MM.1S (cell line): ENCODE measurements around the gene SC5D.

Experiments used
- DNase-seq: peaks from one replicate; pipeline ENCODE4 v3.0.0-alpha.2; 2015
- H2AFZ ChIP-seq: fragments of 300-600 bp; sonication (generic); 2 replicates; pipeline ENCODE4 v1.6.0; 2016; ENCODE audit warnings: antibody characterized with exemption, low read length
- H3F3A ChIP-seq: fragments of 300-600 bp; sonication (generic); 2 replicates; pipeline ENCODE4 v1.6.1; 2016; ENCODE audit warnings: mild to moderate bottlenecking, antibody characterized with exemption, low read length, moderate library complexity, mixed read lengths; ENCODE audit not compliant: insufficient read depth
- H3K27ac ChIP-seq: fragments of 300-600 bp; sonication (generic); 2 replicates; pipeline ENCODE4 v1.5.1; 2016; ENCODE audit warnings: mild to moderate bottlenecking, low read length
- H3K27me3 ChIP-seq: fragments of 300-600 bp; sonication (generic); replicated peaks from 2 replicates; pipeline ENCODE4 v1.6.0; 2016; ENCODE audit warnings: low read length; ENCODE audit not compliant: insufficient read depth
- H3K36me3 ChIP-seq: fragments of 300-600 bp; sonication (generic); replicated peaks from 2 replicates; pipeline ENCODE4 v1.6.1; 2016; ENCODE audit warnings: mild to moderate bottlenecking, low read length, mixed read lengths; ENCODE audit not compliant: insufficient read depth
- H3K4me1 ChIP-seq: fragments of 300-600 bp; sonication (generic); 2 replicates; pipeline ENCODE4 v1.6.1; 2016; ENCODE audit warnings: low read length, mixed read lengths
- H3K4me2 ChIP-seq: fragments of 300-600 bp; sonication (generic); 2 replicates; pipeline ENCODE4 v1.6.0; 2016; ENCODE audit warnings: low read depth, low read length
- H3K4me3 ChIP-seq: fragments of 300-600 bp; sonication (generic); 2 replicates; pipeline ENCODE4 v1.5.1; 2016; ENCODE audit warnings: low read length, mixed read lengths
- H3K79me2 ChIP-seq: fragments of 300-600 bp; sonication (generic); 2 replicates; pipeline ENCODE4 v1.6.1; 2016; ENCODE audit warnings: mixed run types, low read length, mixed read lengths
- H3K9ac ChIP-seq: fragments of 300-600 bp; sonication (generic); 2 replicates; pipeline ENCODE4 v1.6.1; 2016; ENCODE audit warnings: low read length, mixed read lengths
- H3K9me2 ChIP-seq: fragments of 300-600 bp; sonication (generic); replicated peaks from 2 replicates; pipeline ENCODE4 v1.6.1; 2016; ENCODE audit warnings: mild to moderate bottlenecking, low read length, mixed read lengths; ENCODE audit not compliant: insufficient read depth
- H3K9me3 ChIP-seq: fragments of 300-600 bp; sonication (generic); replicated peaks from 2 replicates; pipeline ENCODE4 v1.6.1; 2016; ENCODE audit warnings: mild to moderate bottlenecking, low read length, mixed read lengths; ENCODE audit not compliant: insufficient read depth
- H4K20me1 ChIP-seq: fragments of 300-600 bp; sonication (generic); 2 replicates; pipeline ENCODE4 v1.6.1; 2016; ENCODE audit warnings: mild to moderate bottlenecking, low read length, moderate library complexity, mixed read lengths; ENCODE audit not compliant: insufficient read depth
- EZH2 ChIP-seq: fragments of 300-600 bp; sonication (generic); optimal IDR thresholded peaks from 2 replicates; pipeline ENCODE3; 2017; ENCODE audit warnings: low read depth, mild to moderate bottlenecking, antibody characterized with exemption, low read length, mixed read lengths
- EZH2phosphoT487 ChIP-seq: fragments of 300-600 bp; sonication (generic); IDR thresholded peaks from 2 replicates; pipeline ENCODE4 v1.6.1; 2018; ENCODE audit warnings: antibody characterized with exemption, low read length
- TF ChIP-seq, protein P1 (sequence below): fragments of 300-600 bp; sonication (generic); IDR thresholded peaks from 2 replicates; pipeline ENCODE4 v1.5.1; 2016; ENCODE audit warnings: antibody characterized with exemption, low read length, mixed read lengths

SC5D gene

DNA sequence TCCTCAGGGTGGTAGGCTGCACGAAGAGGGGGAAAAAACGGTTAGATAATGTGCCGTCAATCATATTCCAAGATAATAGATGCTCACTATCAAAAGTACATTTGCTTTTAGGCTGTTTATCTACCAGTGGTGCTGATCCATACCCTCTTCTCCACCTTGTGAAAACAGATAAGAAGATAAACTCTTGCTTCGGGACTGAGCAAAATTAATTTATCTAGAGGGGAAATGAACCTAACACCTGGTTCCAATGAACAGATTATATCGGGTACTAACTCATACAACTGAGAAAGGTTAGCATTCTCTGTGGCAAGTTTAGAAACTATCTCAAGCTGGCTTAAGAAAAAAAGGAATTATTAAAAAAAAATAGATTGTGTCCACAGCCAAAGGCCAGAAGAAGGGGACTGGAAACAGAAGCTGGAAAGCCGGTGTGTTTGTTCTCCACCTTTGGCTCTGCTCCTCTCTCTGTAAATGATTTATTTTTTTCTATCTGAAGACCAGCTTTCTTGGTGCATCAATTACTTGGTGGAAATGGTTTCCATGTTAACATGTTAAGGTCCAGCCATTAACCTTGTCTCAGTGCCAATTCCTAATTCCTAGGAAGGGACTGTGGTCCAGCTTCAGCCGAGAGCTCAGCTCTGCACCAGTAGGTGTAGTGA is 55.8 kb downstream of the SC5D start:
- H3K4me1 ChIP-seq: no peaks in the 10 kb centered on the region
- H3K9me3 ChIP-seq: no peaks in the 10 kb centered on the region
- H3K4me2 ChIP-seq: no peak overlapping the region
- no peak for DNase-seq
- H3K9me2 ChIP-seq: no peaks in the 10 kb centered on the region
- no peaks in the 10 kb centered on the region for H3K27me3 ChIP-seq
- no peak overlapping the region for H2AFZ ChIP-seq
- H3K79me2 ChIP-seq: no peaks in the 10 kb centered on the region
- H3K9ac ChIP-seq: no peak overlapping the region
- no peaks in the 10 kb centered on the region for H3F3A ChIP-seq
- no peaks in the 10 kb centered on the region for H3K36me3 ChIP-seq
- no peaks in the 10 kb centered on the region for H4K20me1 ChIP-seq
- no peak overlapping the region for H3K27ac ChIP-seq
- TF ChIP-seq, protein P1, sequence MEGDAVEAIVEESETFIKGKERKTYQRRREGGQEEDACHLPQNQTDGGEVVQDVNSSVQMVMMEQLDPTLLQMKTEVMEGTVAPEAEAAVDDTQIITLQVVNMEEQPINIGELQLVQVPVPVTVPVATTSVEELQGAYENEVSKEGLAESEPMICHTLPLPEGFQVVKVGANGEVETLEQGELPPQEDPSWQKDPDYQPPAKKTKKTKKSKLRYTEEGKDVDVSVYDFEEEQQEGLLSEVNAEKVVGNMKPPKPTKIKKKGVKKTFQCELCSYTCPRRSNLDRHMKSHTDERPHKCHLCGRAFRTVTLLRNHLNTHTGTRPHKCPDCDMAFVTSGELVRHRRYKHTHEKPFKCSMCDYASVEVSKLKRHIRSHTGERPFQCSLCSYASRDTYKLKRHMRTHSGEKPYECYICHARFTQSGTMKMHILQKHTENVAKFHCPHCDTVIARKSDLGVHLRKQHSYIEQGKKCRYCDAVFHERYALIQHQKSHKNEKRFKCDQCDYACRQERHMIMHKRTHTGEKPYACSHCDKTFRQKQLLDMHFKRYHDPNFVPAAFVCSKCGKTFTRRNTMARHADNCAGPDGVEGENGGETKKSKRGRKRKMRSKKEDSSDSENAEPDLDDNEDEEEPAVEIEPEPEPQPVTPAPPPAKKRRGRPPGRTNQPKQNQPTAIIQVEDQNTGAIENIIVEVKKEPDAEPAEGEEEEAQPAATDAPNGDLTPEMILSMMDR: no peak
- TF ChIP-seq EZH2: no peak
- TF ChIP-seq EZH2phosphoT487: no peak
- H3K4me3 ChIP-seq: no peak overlapping the region

DNA sequence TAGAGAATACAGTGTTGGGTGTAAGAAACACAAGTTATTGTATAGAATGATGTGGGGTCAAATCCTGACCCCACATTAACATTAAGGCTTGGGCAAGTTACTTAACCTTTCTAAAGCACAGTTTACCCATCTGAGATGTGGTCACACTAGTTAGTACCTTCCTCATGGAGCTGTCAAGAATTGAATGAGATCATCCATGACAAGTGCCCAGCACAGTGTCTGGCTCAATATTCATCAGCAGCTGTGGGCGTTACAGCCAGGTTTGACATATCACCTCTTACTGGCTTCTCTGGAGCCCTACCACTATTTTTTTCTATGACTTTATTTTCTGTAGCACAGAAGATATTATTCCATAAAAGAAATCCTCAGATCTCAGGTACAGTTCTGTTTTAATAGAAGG is 57.2 kb downstream of the SC5D start:
- Histone ChIP-seq H3K4me2 (no peak overlapping the region), H3K4me1 (no peaks in the 10 kb centered on the region), H3K4me3 (no peak overlapping the region), H3K27me3 (no peaks in the 10 kb centered on the region), H3K9me3 (no peaks in the 10 kb centered on the region), H3K79me2 (no peaks in the 10 kb centered on the region), H3K27ac (no peak overlapping the region), H2AFZ (no peak overlapping the region), H3K36me3 (no peaks in the 10 kb centered on the region), H3K9me2 (no peaks in the 10 kb centered on the region), H3K9ac (no peak overlapping the region), H4K20me1 (no peaks in the 10 kb centered on the region), H3F3A (no peaks in the 10 kb centered on the region)
- no peak for TF ChIP-seq EZH2
- no peak for TF ChIP-seq EZH2phosphoT487
- TF ChIP-seq, protein P1: no peak
- DNase-seq: no peak

DNA sequence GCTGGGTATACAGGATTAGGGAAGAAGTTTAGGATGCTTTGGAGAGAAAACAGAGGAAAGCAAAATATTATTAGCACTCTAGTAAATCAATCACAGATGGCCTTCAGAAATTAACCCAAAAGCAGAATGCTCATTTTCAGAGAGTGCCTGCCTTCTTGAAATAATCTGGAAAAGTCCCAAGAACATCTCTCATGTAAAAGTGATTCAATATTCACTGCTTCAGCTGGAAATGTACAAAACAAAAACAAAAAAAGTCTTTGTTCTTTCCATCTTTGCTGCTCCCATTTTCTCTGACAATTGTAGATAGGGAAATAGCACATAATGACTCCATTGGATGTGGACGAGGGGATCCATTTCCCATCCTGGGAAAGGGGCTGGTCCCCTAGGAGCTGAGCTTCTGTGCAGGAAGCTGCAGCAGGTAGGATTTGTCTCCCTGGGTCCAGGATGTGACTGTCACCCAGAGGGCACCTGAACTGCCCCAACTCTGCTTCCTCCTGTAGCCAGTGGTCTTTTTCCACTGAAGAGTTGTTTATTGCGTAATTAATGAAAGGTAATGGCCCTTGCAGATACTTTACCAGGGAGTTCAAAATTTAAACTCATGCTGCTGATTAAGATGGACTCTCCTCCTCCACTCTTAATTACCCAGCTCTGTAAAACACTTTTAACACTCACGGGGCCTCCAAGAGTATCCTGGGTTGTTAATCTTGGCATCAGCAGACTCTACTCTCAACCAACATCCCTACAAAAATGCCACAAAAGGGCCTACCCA is 57.9 kb downstream of the SC5D start:
- no peak for DNase-seq
- no peaks in the 10 kb centered on the region for H4K20me1 ChIP-seq
- H3K4me3 ChIP-seq: no peak overlapping the region
- H2AFZ ChIP-seq: no peak overlapping the region
- no peak for TF ChIP-seq EZH2phosphoT487
- TF ChIP-seq EZH2: no peak
- TF ChIP-seq, protein P1: no peak
- H3K9me2 ChIP-seq: no peaks in the 10 kb centered on the region
- no peaks in the 10 kb centered on the region for H3F3A ChIP-seq
- no peaks in the 10 kb centered on the region for H3K27me3 ChIP-seq
- no peak overlapping the region for H3K9ac ChIP-seq
- no peak overlapping the region for H3K27ac ChIP-seq
- H3K79me2 ChIP-seq: no peaks in the 10 kb centered on the region
- H3K4me2 ChIP-seq: no peak overlapping the region
- H3K36me3 ChIP-seq: no peaks in the 10 kb centered on the region
- H3K9me3 ChIP-seq: no peaks in the 10 kb centered on the region
- no peaks in the 10 kb centered on the region for H3K4me1 ChIP-seq
